NB4 (cell line): ENCODE measurements around the gene MUSK.
A peak's percentile ranks its signal among the peaks of the same experiment; 100 is the strongest.

Source experiments
- DNase-seq: peaks from one replicate; pipeline ENCODE4 v3.0.0; 2010; ENCODE audit warnings: low read depth
- H3K4me3 ChIP-seq: one replicate; pipeline ENCODE4 v1.5.1; 2011; ENCODE audit warnings: mild to moderate bottlenecking, low read depth, low read length, moderate library complexity
- CTCF ChIP-seq: IDR thresholded peaks from one replicate; pipeline ENCODE4 v1.5.1; 2012; ENCODE audit warnings: low read depth, low read length
- MAX ChIP-seq: IDR thresholded peaks from 2 replicates; pipeline ENCODE4 v1.6.1; 2011; ENCODE audit warnings: low read depth, low read length
- MYC ChIP-seq: IDR thresholded peaks from 2 replicates; pipeline ENCODE4 v1.6.1; 2011; ENCODE audit warnings: low read depth, low read length
- POLR2A ChIP-seq: IDR thresholded peaks from 2 replicates; pipeline ENCODE4 v1.6.1; 2011; ENCODE audit warnings: mild to moderate bottlenecking; ENCODE audit not compliant: insufficient read length; ENCODE audit errors: extremely low read depth

The MUSK gene

GRCh38 chr9:110850401-110851135 is 182.0 kb downstream of the MUSK start:
- DNase-seq: peak; percentile 8
- TF ChIP-seq CTCF (no peak), POLR2A (no peak), MAX (no peak), MYC (no peak)

More at GRCh38 chr9:110850401-110851135, 182.0 kb downstream of the MUSK start:
- H3K4me3 ChIP-seq: no peak overlapping the region
